ENCODE results near the gene NFKBIL1.
"Not testable (repeated sequence)": the region's sequence is repeated elsewhere in the genome, so short reads cannot be mapped to it uniquely, and the experiment has no call there.

The NFKBIL1 gene, protein sequence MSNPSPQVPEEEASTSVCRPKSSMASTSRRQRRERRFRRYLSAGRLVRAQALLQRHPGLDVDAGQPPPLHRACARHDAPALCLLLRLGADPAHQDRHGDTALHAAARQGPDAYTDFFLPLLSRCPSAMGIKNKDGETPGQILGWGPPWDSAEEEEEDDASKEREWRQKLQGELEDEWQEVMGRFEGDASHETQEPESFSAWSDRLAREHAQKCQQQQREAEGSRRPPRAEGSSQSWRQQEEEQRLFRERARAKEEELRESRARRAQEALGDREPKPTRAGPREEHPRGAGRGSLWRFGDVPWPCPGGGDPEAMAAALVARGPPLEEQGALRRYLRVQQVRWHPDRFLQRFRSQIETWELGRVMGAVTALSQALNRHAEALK

GRCh38 chr6:31546958-31547726, at the start of gene NFKBIL1:
NFKBIL1 (plus strand) TSS chr6:31547608; CDS start chr6:31547695, 87 bp downstream.
- Histone ChIP-seq H3K9me3 (ENCODE audit: control insufficient read depth, insufficient read depth, low read length) (no peaks in the 10 kb centered on the region), H3K36me3 (ENCODE audit: insufficient read depth, low read length) (no peaks in the 10 kb centered on the region), H3K4me1 (ENCODE audit: insufficient read depth, low read length) (peaks cover 6% of the 10 kb centered on the region), H3K9ac (ENCODE audit: low read depth, low read length) (peak within 1 kb of the TSS; percentile 46)

- Histone ChIP-seq H3K36me3 (ENCODE audit: insufficient read depth, low read length) (no peaks in the 10 kb centered on the region), H3K9ac (ENCODE audit: low read depth, low read length) (peak overlapping the region; percentile 81; the same call in 1 of the 2 replicates), H3K4me1 (ENCODE audit: insufficient read depth, low read length) (peaks cover 5% of the 10 kb centered on the region), H3K9me3 (ENCODE audit: control insufficient read depth, insufficient read depth, low read length) (no peaks in the 10 kb centered on the region)
These were observed 48.7 kb upstream of the NFKBIL1 start for GRCh38 chr6:31498748-31499147.

GRCh38 chr6:31499648-31500047, 47.8 kb upstream of the NFKBIL1 start:
- peak overlapping the region; percentile 81; the same call in 1 of the 2 replicates for H3K9ac ChIP-seq (ENCODE audit: low read depth, low read length)
- H3K9me3 ChIP-seq (ENCODE audit: control insufficient read depth, insufficient read depth, low read length); H3K4me1 ChIP-seq (ENCODE audit: insufficient read depth, low read length); H3K36me3 ChIP-seq (ENCODE audit: insufficient read depth, low read length): not testable (repeated sequence)

- Histone ChIP-seq H3K9me3 (ENCODE audit: control insufficient read depth, insufficient read depth, low read length) (no peaks in the 10 kb centered on the region), H3K36me3 (ENCODE audit: insufficient read depth, low read length) (no peaks in the 10 kb centered on the region), H3K4me1 (ENCODE audit: insufficient read depth, low read length) (peaks cover 5% of the 10 kb centered on the region), H3K9ac (ENCODE audit: low read depth, low read length) (no peak overlapping the region)
These were observed 44.8 kb upstream of the NFKBIL1 start for GRCh38 chr6:31502586-31502985.

- H3K9ac ChIP-seq (ENCODE audit: low read depth, low read length); H3K4me1 ChIP-seq (ENCODE audit: insufficient read depth, low read length); H3K36me3 ChIP-seq (ENCODE audit: insufficient read depth, low read length); H3K9me3 ChIP-seq (ENCODE audit: control insufficient read depth, insufficient read depth, low read length): not testable (repeated sequence)
These were observed 38.4 kb upstream of the NFKBIL1 start for GRCh38 chr6:31509036-31509435.

GRCh38 chr6:31510007-31510406, 37.4 kb upstream of the NFKBIL1 start:
- no peaks in the 10 kb centered on the region for H3K36me3 ChIP-seq (ENCODE audit: insufficient read depth, low read length)
- H3K9ac ChIP-seq (ENCODE audit: low read depth, low read length) = no peak overlapping the region
- H3K4me1 ChIP-seq (ENCODE audit: insufficient read depth, low read length) = no peaks in the 10 kb centered on the region

GRCh38 chr6:31513456-31514165, 33.8 kb upstream of the NFKBIL1 start:
- no peaks in the 10 kb centered on the region for H3K4me1 ChIP-seq (ENCODE audit: insufficient read depth, low read length)
- no peaks in the 10 kb centered on the region for H3K9me3 ChIP-seq (ENCODE audit: control insufficient read depth, insufficient read depth, low read length)

More at GRCh38 chr6:31510007-31510406, 37.4 kb upstream of the NFKBIL1 start:
- no peaks in the 10 kb centered on the region for H3K9me3 ChIP-seq (ENCODE audit: control insufficient read depth, insufficient read depth, low read length)

DNA sequence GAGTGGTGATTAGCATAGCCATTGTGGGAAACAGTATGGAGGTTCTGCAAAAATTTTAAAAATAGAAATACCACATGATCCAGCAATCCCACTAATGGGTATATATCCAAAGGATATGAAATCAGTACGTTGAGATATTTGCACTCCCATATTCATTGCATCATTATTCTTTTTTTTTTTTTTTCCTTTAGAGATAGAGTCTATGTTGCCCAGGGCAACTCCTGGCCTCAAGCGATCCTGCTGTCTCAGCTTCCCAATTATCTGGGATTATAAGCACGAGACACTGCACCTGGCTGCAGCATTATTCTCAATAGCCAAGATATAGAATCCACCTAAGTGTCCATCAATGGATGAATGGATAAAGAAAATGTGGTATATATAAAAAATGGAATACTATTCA, 25.6 kb upstream of the NFKBIL1 start:
- Histone ChIP-seq H3K36me3 (ENCODE audit: insufficient read depth, low read length) (no peaks in the 10 kb centered on the region), H3K4me1 (ENCODE audit: insufficient read depth, low read length) (no peaks in the 10 kb centered on the region), H3K9ac (ENCODE audit: low read depth, low read length) (no peak overlapping the region), H3K9me3 (ENCODE audit: control insufficient read depth, insufficient read depth, low read length) (no peaks in the 10 kb centered on the region)

More at GRCh38 chr6:31513456-31514165, 33.8 kb upstream of the NFKBIL1 start:
- H3K9ac ChIP-seq (ENCODE audit: low read depth, low read length) = no peak overlapping the region
- no peaks in the 10 kb centered on the region for H3K36me3 ChIP-seq (ENCODE audit: insufficient read depth, low read length)

DNA sequence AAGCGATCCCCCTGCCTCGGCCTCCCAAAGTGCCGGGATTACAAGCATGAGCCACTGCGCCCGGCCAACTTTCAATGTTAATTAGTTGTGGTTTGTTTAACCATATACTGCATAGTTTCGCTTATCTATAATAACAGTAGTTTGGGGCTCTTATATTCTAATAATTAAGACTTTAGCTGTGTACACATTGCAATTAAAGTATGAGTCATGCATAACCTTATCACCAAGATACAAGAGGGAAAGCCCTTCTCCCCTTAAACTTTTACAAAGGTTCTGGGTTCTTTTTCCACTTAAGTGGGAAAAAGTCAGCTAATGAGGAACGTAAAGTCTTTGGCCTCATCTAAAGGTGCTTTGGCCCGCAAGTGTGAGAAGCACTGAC, 21.9 kb upstream of the NFKBIL1 start:
- peaks cover 3% of the 10 kb centered on the region; the same call in 1 of the 2 replicates for H3K36me3 ChIP-seq (ENCODE audit: insufficient read depth, low read length)
- no peaks in the 10 kb centered on the region for H3K9me3 ChIP-seq (ENCODE audit: control insufficient read depth, insufficient read depth, low read length)
- no peak overlapping the region for H3K9ac ChIP-seq (ENCODE audit: low read depth, low read length)
- H3K4me1 ChIP-seq (ENCODE audit: insufficient read depth, low read length) = 0 out of 2 replicates have a peak, but pooled peaks cover 3% of the 10 kb centered on the region

DNA sequence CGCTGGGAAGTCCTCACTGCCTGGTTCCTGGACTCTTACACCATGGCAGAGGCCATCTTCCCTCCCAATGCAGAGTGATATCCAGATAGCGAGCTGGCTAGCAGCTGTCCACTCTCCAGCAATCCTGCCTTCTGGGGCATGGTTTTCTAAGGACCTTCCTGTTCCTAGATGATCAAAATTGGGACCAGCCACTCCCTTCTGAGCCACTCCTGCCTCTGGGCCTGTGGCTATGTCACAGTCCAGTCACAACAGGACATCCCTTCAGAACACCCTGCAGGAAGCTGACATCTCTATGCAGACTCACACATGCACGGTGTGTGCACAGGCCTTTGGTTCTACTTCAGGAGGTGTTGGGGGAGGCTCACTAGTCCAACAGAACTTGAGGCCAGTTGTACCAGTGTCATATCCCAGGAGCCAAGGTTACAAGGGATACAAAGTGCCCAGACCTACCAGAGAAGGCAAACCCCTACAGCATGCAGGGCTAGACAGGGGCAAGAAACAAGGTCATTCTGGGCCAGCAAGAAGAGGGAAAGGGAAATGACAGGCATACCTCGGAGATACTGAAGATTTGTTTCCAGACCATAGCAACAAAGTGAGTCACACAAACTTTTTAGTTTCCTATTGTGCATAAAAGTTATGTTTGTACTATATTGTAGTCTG, 21.3 kb upstream of the NFKBIL1 start:
- H3K36me3 ChIP-seq (ENCODE audit: insufficient read depth, low read length) = peaks cover 9% of the 10 kb centered on the region
- no peak overlapping the region for H3K9ac ChIP-seq (ENCODE audit: low read depth, low read length)
- 0 out of 2 replicates have a peak, but pooled peaks cover 3% of the 10 kb centered on the region for H3K4me1 ChIP-seq (ENCODE audit: insufficient read depth, low read length)
- no peaks in the 10 kb centered on the region for H3K9me3 ChIP-seq (ENCODE audit: control insufficient read depth, insufficient read depth, low read length)

DNA sequence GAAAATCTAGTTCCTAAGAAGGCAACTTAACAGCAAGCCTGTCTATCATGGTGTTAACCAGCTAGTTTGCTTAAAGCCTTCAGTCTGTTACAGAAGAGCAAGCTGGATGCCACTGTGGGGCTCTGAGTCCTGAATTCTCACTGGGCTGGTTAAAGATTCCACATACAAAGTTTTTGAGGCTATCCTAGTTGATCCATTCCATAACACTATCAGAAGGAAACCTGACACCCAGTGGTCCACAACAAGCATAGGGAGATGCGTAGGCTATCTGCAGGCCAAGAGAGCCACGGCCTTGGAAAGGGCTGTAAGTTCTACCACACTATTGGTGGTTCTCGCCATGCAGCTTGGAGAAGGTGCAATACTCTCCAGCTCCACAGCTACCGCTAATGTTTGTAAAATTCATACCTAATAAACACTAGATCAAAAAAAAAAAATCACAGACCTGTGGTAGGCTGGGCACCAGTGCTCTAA, 19.1 kb upstream of the NFKBIL1 start:
- H3K9ac ChIP-seq (ENCODE audit: low read depth, low read length) = no peak overlapping the region
- no peaks in the 10 kb centered on the region for H3K9me3 ChIP-seq (ENCODE audit: control insufficient read depth, insufficient read depth, low read length)
- 0 out of 2 replicates have a peak, but pooled peaks cover 3% of the 10 kb centered on the region for H3K4me1 ChIP-seq (ENCODE audit: insufficient read depth, low read length)
- peaks cover 16% of the 10 kb centered on the region for H3K36me3 ChIP-seq (ENCODE audit: insufficient read depth, low read length)

GRCh38 chr6:31528821-31529328, 18.5 kb upstream of the NFKBIL1 start, which contains the start of gene MCCD1:
MCCD1 (plus strand) TSS chr6:31528962; CDS start chr6:31529015, 53 bp downstream.
- Histone ChIP-seq H3K36me3 (ENCODE audit: insufficient read depth, low read length) (peaks cover 17% of the 10 kb centered on the region), H3K9me3 (ENCODE audit: control insufficient read depth, insufficient read depth, low read length) (no peaks in the 10 kb centered on the region), H3K9ac (ENCODE audit: low read depth, low read length) (no peak within 1 kb of the TSS), H3K4me1 (ENCODE audit: insufficient read depth, low read length) (0 out of 2 replicates have a peak, but pooled peaks cover 3% of the 10 kb centered on the region)

- Histone ChIP-seq H3K4me1 (ENCODE audit: insufficient read depth, low read length) (0 out of 2 replicates have a peak, but pooled peaks cover 3% of the 10 kb centered on the region), H3K9me3 (ENCODE audit: control insufficient read depth, insufficient read depth, low read length) (no peaks in the 10 kb centered on the region), H3K9ac (ENCODE audit: low read depth, low read length) (no peak overlapping the region), H3K36me3 (ENCODE audit: insufficient read depth, low read length) (peaks cover 24% of the 10 kb centered on the region)
These were observed 17.9 kb upstream of the NFKBIL1 start for GRCh38 chr6:31529329-31530150.
